ENCODE results near the gene KCNJ6.

The KCNJ6 gene

GRCh38 chr21:37711836-37712568, 204.3 kb downstream of the KCNJ6 start:
- peak; percentile 64 for DNase-seq
- in situ Hi-C loops (cut with HindIII; ENCODE audit: low pct_ligation_motif_present, low pct_unique_long_range_greater_than_20kb, low sequenced_read_pairs) = no loop called here

DNA sequence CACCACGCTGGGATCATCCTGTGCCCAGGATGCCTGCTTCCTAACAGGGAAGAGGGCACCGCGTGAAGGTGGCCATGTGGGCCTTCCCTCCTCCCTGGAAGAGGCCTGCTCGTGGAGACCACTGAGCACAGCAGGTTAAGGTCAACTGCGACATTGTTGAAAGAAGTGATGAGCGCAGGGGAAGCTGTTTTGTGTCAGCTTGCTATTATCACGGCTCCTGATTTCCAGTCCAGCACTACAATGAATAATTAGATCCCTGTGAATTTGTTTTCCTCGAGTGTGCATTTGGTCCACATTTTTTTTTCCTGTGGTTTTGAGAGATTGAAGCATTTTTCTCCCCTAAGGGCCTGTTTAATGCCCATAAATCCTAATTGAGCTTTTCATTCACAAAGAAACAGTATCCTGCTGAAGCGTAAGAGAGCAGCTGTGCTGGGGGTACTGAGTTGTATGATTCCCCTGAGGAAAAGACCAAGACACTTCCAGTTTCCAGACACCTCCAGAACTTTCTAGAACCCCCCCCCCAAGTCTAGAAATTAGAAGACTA, 204.9 kb downstream of the KCNJ6 start:
- in situ Hi-C loops (cut with HindIII; ENCODE audit: low pct_ligation_motif_present, low pct_unique_long_range_greater_than_20kb, low sequenced_read_pairs) = no loop called here
- DNase-seq = no peak

GRCh38 chr21:37710546-37711285, 205.5 kb downstream of the KCNJ6 start:
- DNase-seq = no peak
- in situ Hi-C loops (cut with HindIII; ENCODE audit: low pct_ligation_motif_present, low pct_unique_long_range_greater_than_20kb, low sequenced_read_pairs) = no loop called here

- in situ Hi-C loops (cut with HindIII; ENCODE audit: low pct_ligation_motif_present, low pct_unique_long_range_greater_than_20kb, low sequenced_read_pairs) = no loop called here
These were observed 211.5 kb downstream of the KCNJ6 start for GRCh38 chr21:37704751-37705150.

GRCh38 chr21:37702241-37702640, 214.0 kb downstream of the KCNJ6 start:
- DNase-seq = no peak
- in situ Hi-C loops (cut with HindIII; ENCODE audit: low pct_ligation_motif_present, low pct_unique_long_range_greater_than_20kb, low sequenced_read_pairs) = no loop called here

More at GRCh38 chr21:37704751-37705150, 211.5 kb downstream of the KCNJ6 start:
- DNase-seq = peak; percentile 25

- DNase-seq = peak; percentile 60
- in situ Hi-C loops (cut with HindIII; ENCODE audit: low pct_ligation_motif_present, low pct_unique_long_range_greater_than_20kb, low sequenced_read_pairs) = no loop called here
These were observed 215.5 kb downstream of the KCNJ6 start for GRCh38 chr21:37700641-37701202.

- in situ Hi-C loops (cut with HindIII; ENCODE audit: low pct_ligation_motif_present, low pct_unique_long_range_greater_than_20kb, low sequenced_read_pairs) = no loop called here
- no peak for DNase-seq
These were observed 217.1 kb downstream of the KCNJ6 start for GRCh38 chr21:37699024-37699775.

GRCh38 chr21:37696936-37697335, 219.3 kb downstream of the KCNJ6 start:
- in situ Hi-C loops (cut with HindIII; ENCODE audit: low pct_ligation_motif_present, low pct_unique_long_range_greater_than_20kb, low sequenced_read_pairs) = no loop called here
- no peak for DNase-seq

GRCh38 chr21:37695111-37695510, 221.1 kb downstream of the KCNJ6 start:
- DNase-seq = no peak
- in situ Hi-C loops (cut with HindIII; ENCODE audit: low pct_ligation_motif_present, low pct_unique_long_range_greater_than_20kb, low sequenced_read_pairs) = no loop called here

- no peak for DNase-seq
- in situ Hi-C loops (cut with HindIII; ENCODE audit: low pct_ligation_motif_present, low pct_unique_long_range_greater_than_20kb, low sequenced_read_pairs) = no loop called here
These were observed 227.2 kb downstream of the KCNJ6 start for GRCh38 chr21:37688952-37689659.

- no peak for DNase-seq
- in situ Hi-C loops (cut with HindIII; ENCODE audit: low pct_ligation_motif_present, low pct_unique_long_range_greater_than_20kb, low sequenced_read_pairs) = no loop called here
These were observed 229.1 kb downstream of the KCNJ6 start for GRCh38 chr21:37686991-37687810.

DNA sequence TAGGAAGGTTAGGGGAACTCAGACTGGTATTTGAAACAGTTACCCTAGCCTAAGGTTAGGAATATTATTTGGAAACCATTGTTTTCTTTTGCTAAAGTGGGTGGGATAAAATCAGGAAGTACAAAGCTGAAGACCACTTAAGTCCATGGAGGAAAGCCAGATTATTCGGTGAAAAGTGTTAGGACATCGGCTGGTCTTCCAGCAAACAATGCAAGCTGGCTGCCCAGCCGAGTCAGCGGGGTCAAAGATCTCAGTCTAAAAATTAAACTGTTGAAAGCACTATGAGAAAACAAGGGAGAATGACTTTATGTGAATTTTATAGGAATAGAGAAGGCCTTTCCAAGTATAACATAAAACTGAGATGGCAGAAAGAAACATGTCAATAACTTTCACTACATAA, 231.7 kb downstream of the KCNJ6 start:
- DNase-seq = no peak
- in situ Hi-C loops (cut with HindIII; ENCODE audit: low pct_ligation_motif_present, low pct_unique_long_range_greater_than_20kb, low sequenced_read_pairs) = no loop called here

DNA sequence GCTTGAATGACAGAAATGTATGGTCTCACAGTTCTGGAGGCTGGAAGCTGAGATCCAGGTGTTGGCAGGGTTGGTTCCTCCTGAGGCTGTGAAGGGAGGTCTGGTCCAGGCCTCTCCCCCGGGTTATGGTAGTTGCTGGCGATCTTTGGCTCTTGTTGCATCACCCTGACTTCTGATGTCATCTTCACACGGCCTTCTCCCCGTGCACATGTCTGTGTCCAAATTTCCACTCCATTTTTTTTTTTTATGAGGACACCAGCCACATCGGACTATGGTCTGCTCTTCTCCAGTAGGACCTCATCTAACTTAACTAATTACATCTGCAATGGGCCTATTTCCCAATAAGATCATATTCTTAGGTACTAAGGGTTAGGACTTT, 232.2 kb downstream of the KCNJ6 start:
- in situ Hi-C loops (cut with HindIII; ENCODE audit: low pct_ligation_motif_present, low pct_unique_long_range_greater_than_20kb, low sequenced_read_pairs) = no loop called here
- no peak for DNase-seq

DNA sequence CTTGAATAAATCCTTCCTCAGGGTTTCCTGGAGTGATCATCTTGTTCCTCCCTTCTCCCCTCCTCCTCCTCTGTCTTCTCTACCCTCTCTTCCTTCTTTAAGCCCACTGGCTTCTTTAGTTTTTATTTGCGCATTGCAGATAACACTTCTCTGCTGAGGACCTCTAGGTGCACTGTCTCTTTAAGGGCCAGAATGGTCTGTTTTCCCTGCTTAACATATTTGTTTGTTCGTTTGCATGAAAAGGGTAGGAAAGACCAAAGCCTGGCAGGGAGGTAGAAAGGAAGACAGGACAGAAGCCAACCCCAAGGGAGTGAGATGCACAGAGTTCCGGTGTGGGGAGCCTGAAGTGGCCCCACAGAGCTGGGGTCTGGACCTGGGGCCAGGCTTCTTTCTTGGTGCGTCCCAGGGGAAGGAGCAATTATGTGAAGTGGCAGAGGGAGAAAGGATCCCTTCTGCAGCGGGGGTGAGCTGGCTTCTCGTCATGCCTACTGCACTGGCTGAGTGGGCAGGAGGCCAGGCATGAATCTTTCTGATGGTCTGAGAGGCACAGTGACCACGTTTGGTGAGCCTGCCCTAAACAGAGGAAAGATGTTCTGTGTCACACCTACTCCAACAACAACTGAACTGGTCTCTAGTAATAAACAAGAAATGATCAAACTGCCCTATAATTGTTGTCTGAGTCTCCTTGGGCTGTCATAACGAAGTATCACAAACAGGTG, 232.7 kb downstream of the KCNJ6 start:
- no peak for DNase-seq

GRCh38 chr21:37682966-37683365, 233.3 kb downstream of the KCNJ6 start:
- in situ Hi-C loops (cut with HindIII; ENCODE audit: low pct_ligation_motif_present, low pct_unique_long_range_greater_than_20kb, low sequenced_read_pairs) = no loop called here
- no peak for DNase-seq

More for the DNA sequence above, 232.7 kb downstream of the KCNJ6 start:
- in situ Hi-C loops (cut with HindIII; ENCODE audit: low pct_ligation_motif_present, low pct_unique_long_range_greater_than_20kb, low sequenced_read_pairs) = no loop called here

DNA sequence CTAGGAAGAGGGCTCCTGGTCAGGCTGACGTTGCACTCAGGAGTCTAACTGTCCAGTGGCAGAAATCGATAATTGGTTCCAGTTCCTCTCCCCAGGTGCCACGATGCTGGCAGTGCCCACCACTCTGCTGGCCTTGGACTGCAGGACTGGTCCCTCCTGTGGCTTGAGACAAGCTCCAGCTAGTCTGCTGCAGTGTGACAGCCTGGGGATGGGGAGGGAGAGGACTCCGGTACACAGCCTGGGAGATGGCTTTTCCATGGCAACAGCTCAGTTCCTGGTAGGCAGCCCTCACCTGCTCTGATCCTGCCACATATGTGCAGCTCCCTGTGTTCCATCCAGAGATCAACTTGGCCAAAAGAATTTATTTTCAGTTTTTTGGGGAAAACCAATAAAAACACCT, 239.3 kb downstream of the KCNJ6 start:
- DNase-seq = no peak
- in situ Hi-C loops (cut with HindIII; ENCODE audit: low pct_ligation_motif_present, low pct_unique_long_range_greater_than_20kb, low sequenced_read_pairs) = no loop called here
